ENCODE results near the gene KLHL3. TPM values are rescaled to one million over a fixed set of nuclear protein-coding genes. Genes with fewer than 3 reads are reported as not detected.

The KLHL3 gene
- total RNA-seq, 1 donor from 2014 or later, result 19.3 TPM

GRCh38 chr5:137635521-137635921 is 100.4 kb downstream of the KLHL3 start:
- peak in 1 of 2 donors; percentile 8 for DNase-seq (ENCODE audit: low read depth in 2 of 2)

- no peak for DNase-seq (ENCODE audit: low read depth in 2 of 2)
These were observed 102.0 kb downstream of the KLHL3 start for GRCh38 chr5:137633896-137634295.

GRCh38 chr5:137632716-137633115 is 103.2 kb downstream of the KLHL3 start:
- DNase-seq (ENCODE audit: low read depth in 2 of 2), result no peak

DNA sequence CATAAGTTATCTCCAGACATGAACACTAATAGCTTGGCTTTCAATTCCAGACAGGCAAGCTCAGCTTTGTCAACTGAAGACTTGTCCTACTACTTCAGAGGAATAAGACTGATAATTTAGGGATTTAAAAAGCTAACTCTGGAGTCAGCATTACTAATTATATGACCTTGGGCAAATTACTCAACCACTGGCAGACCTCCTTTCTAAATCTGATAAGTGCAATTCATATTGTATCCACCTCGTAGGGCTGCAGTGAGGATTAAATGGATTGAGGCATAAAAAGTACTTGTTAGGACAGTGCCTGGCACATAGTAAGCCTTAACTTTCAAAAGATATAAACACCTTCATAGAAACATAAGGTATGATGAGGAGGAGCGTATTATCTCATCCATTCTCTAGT is 104.4 kb downstream of the KLHL3 start:
- DNase-seq (ENCODE audit: low read depth in 2 of 2), result no peak

GRCh38 chr5:137630972-137631370 is 104.9 kb downstream of the KLHL3 start:
- DNase-seq (ENCODE audit: low read depth in 2 of 2), result no peak

- DNase-seq (ENCODE audit: low read depth in 2 of 2), result no peak
These were observed 105.5 kb downstream of the KLHL3 start for GRCh38 chr5:137630216-137630971.

DNA sequence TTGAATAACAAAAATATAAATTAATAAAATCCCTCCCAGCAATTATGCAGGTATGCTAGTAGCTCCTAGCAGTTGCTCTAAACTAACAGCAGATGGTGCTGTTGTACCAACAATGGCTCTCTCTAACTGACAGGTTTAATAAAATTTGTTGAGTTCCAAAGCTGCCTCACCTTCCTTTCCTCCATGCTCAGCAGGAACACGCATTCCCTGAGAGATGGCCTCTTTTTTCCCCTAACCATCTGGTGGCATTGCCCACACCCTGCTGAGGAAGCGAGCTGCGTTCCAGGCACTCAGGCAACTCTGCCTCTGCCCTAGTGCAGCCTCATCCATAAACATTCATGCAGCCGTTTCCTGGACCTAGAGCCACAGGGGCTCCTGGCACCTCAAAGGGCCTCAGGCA is 106.2 kb downstream of the KLHL3 start:
- peak; percentile 50 to 67 for DNase-seq (ENCODE audit: low read depth in 2 of 2)

- no peak for DNase-seq (ENCODE audit: low read depth in 2 of 2)
These were observed 108.2 kb downstream of the KLHL3 start for GRCh38 chr5:137627706-137628105.

GRCh38 chr5:137627293-137627692 is 108.6 kb downstream of the KLHL3 start:
- no peak for DNase-seq (ENCODE audit: low read depth in 2 of 2)

DNA sequence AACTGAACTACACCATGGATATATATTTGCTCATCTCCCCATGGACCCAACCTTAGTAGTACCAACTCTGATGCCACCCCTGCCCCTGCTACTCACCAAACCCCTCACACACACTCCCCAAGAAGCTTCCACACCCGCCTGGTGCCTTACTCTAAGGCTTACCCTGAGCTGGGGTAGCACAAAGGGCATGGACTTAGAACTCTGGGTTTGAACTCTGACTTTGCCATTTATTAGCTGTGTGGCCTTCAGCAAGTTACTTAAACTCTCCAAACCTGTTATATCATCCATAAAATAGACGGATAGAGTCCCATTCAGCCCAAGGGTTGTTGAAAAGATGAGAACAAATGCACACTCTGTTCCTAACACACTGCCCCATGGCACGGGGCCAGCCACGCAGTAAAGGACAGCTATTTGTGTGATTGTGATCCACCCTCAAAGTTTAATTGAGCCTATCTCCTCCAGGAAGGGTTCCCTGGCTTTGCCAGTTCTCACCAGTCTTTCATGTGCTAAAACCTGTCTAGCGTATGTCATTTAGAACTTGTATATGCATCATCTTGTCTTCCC is 111.0 kb downstream of the KLHL3 start:
- no peak for DNase-seq (ENCODE audit: low read depth in 2 of 2)

DNA sequence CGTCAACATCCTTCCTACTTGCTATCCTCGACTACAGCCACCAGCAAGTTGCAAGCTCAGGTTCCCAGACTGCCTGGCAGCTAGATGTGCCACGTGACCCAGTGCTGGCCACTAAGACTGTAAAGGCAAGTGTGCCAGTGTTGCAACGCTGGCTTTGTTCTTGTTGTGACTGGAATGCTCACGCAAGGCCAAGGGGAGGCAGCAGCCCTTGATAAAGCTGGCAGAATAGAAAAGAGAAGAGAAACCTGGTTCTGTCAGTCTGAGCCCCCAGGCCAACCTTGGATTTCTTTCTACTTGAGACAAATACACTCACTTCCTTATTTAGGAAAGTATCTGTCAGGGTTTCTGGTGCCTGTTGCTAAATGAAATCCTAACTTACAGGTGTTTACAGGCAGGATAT is 113.0 kb downstream of the KLHL3 start:
- DNase-seq (ENCODE audit: low read depth in 2 of 2), result no peak

- DNase-seq (ENCODE audit: low read depth in 2 of 2), result no peak
These were observed 113.7 kb downstream of the KLHL3 start for GRCh38 chr5:137621861-137622823.

- no peak for DNase-seq (ENCODE audit: low read depth in 2 of 2)
These were observed 114.6 kb downstream of the KLHL3 start for GRCh38 chr5:137621306-137621705.

- no peak for DNase-seq (ENCODE audit: low read depth in 2 of 2)
These were observed 116.6 kb downstream of the KLHL3 start for GRCh38 chr5:137619191-137619870.

DNA sequence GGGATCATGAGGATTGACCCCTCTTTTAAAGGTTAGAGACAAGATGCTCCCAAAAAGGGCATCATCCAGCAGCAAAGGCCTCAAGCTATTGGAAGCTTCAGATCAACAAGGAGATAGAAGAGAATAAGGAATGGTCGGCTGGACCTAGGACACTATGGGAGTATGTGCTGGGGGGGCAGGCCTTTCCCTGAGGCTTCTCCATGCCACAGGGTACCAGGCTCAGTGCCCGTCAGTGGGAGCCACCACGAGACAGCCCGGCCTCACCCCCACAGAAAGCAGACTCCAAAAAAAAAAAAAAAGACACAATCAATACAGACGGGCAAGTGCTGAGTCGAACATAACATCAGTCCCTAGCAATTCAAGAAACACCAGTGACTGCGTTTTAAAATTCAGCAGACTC is 117.4 kb downstream of the KLHL3 start:
- no peak for DNase-seq (ENCODE audit: low read depth in 2 of 2)

DNA sequence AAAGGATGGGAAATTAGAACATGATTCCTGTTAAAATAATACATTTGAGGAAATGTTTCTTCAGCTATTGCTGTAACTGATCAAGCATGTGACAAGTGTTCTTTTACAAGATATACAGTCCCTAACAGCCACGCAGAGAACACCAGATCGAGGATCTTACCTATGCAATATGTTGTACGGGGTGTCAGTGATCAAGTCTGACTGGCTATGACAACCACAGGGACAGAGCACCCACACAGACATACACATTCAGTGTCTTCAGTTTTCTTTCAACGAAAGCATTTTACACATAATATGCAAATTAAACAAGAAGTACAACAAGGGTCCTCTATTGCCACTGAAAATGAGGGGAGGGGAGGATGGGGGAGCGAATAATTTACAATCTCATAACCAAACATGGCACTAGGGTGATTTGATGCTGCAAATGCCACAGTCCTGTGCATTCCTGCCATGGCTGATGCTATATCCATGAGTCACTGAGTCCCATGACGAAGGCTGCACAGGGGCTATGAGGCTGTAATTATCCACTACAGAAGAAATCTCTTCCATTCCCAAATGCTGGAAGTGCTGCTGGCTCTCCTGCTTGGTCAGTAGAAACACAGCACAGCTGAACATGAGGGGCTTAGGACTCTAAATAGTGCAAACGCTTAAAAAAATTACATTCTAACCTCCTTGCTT is 118.2 kb downstream of the KLHL3 start:
- DNase-seq (ENCODE audit: low read depth in 2 of 2), result no peak

GRCh38 chr5:137616046-137616445 is 119.8 kb downstream of the KLHL3 start:
- DNase-seq (ENCODE audit: low read depth in 2 of 2), result no peak

DNA sequence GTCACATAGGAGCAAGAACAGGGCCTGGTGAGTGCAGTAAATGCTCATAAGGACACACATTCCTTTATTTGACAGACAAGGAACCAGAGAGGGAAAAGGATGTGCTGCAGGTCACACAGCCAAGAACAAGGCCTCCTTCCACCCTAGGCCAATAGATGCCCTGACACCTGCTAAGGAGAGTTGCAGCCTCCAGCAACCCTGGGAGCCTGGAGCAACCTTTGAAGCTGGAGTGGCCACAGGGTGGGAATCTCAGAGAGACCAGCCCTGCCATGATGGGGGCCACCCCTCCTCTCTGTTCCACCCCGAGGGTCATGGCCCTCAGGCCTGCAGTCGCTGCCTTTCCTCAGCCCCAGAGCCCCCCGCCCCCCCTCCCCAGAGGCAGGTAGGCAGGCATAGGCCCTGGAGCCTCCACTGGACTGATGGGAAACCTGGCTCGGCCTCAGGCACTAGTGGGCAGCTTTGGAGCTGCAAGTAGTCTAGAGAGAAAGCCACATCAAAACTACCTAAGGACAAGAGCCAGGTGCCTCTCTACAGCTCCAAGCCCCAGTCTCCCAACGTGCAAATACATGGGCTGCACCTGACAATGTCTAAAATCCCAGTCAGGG is 120.6 kb downstream of the KLHL3 start:
- DNase-seq (ENCODE audit: low read depth in 2 of 2), result no peak

DNA sequence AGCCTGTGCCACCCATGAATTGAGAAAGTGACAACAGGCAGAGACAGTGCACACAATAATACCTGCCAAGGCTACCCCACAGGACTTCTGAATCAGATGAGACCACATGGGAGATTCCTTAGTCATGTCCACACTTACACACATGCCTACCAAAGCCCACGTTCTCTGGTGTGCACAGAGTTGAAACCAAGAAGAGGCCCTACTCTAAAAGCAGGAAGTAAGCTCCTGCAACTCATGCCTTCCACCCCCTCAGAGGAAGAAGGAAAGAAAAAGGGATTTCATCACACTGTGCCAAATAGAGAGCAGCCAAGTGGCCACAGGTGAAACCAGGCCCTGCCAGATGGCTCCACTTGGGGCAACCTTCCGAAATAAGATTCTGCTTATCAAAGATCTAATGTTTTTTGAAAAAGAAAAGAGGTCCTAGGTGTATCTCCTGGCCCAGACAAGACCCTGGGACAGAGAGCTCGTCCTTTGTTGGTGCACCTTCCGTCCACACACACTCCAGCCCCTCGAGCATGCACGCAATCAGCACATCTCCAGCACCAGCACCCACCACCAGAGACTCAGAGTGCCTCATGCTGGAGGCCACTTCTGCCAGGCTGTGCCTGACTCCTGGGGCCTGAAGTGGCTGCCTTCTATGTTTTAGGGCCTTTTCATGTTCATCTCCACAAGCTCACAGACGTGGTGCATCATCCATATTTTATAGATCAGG is 122.2 kb downstream of the KLHL3 start:
- DNase-seq (ENCODE audit: low read depth in 2 of 2), result no peak

- no peak for DNase-seq (ENCODE audit: low read depth in 2 of 2)
These were observed 123.3 kb downstream of the KLHL3 start for GRCh38 chr5:137612576-137612975.
